Lung (tissue), 12 donors: Measurements from ENCODE around the gene PHF2. TPM values are rescaled to one million over a fixed set of nuclear protein-coding genes. Genes with fewer than 3 reads are reported as not detected.

ENCODE experiments used
- ATAC-seq: fragments of 200-7000 bp; cut with Tn5 transposase; one replicate; pipeline ENCODE4 v1.9.1; 2020; ENCODE audit warnings: moderate number of reproducible peaks; ENCODE audit not compliant: insufficient read depth, low FRiP score
- DNase-seq, 3 donors: peaks; one replicate each; pipeline ENCODE4 v3.0.0-alpha.2; 2013 to 2017
- H3K27ac ChIP-seq, 2 donors: one replicate each; pipeline ENCODE4 v1.5.1; 2013; ENCODE audit warnings: mild to moderate bottlenecking in 2 of 2, moderate library complexity in 2 of 2, control low read depth in 1 of 2, inconsistent platforms in 1 of 2, low read depth in 1 of 2, low read length in 1 of 2
- H3K27me3 ChIP-seq, 3 donors: one replicate each; pipeline ENCODE4 v1.5.1; 2013; ENCODE audit warnings: low read length in 2 of 3; ENCODE audit not compliant: control insufficient read depth in 3 of 3, insufficient read depth in 3 of 3
- H3K36me3 ChIP-seq, 4 donors: one replicate each; pipeline ENCODE4 v1.5.1; 2013; ENCODE audit warnings: low read length in 4 of 4, mild to moderate bottlenecking in 1 of 4, moderate library complexity in 1 of 4; ENCODE audit not compliant: control insufficient read depth in 4 of 4, insufficient read depth in 4 of 4
- H3K4me1 ChIP-seq, 5 donors: one replicate each; pipeline ENCODE4 v1.5.1; 2013; ENCODE audit warnings: low read length in 5 of 5, mild to moderate bottlenecking in 2 of 5, moderate library complexity in 1 of 5; ENCODE audit not compliant: control insufficient read depth in 5 of 5, insufficient read depth in 5 of 5
- H3K4me3 ChIP-seq: one replicate; pipeline ENCODE4 v1.5.1; 2013; ENCODE audit warnings: mild to moderate bottlenecking, control low read depth, moderate library complexity
- H3K9ac ChIP-seq, 2 donors: one replicate each; pipeline ENCODE4 v1.5.1; 2013; ENCODE audit warnings: low read length in 2 of 2, control low read depth in 1 of 2; ENCODE audit not compliant: insufficient read depth in 1 of 2
- H3K9me3 ChIP-seq, 4 donors: one replicate each; pipeline ENCODE4 v1.5.1; 2013; ENCODE audit warnings: low read length in 3 of 4, mild to moderate bottlenecking in 1 of 4, moderate library complexity in 1 of 4; ENCODE audit not compliant: control insufficient read depth in 4 of 4, insufficient read depth in 3 of 4
- WGBS, 2 donors: extraction: QIAGEN DNeasy Blood & Tissue Kit; methylation state at CpG; one replicate each; pipeline ENCODE4 v1.1.7; 2013; 5-methylcytosine and 5-hydroxymethylcytosine counted together
- polyA plus RNA-seq, 2 donors: library from polyadenylated mRNA; stranded (reverse); fragments of 200-250 nt; gene quantifications; one replicate each; pipeline ENCODE4 v1.2.1, GENCODE V29; 2013
- total RNA-seq, 2 donors: library from RNA; depleted of rRNA in 1 of 2; stranded (reverse); fragments of >200 nt in 1 of 2; gene quantifications; one replicate each; pipeline ENCODE4 v1.2.1, GENCODE V29; 2014 to 2021
- TF ChIP-seq, protein P1 (sequence below): IDR thresholded peaks from 2 replicates; pipeline ENCODE4 v1.5.1; 2012; ENCODE audit warnings: mild to moderate bottlenecking; ENCODE audit errors: control extremely low read depth, extremely low read depth
- donor health status: control.
- donor health status: control.
- donor health status: Bipolar disorder and iron deficiency.
- donor health status: healthy.
- donor health status: DM: yes; HTN: yes; CAD: no.

PHF2 gene
- total and polyA plus RNA-seq, 4 donors, result 20.1 to 33.6 (median 30.2) TPM

DNA sequence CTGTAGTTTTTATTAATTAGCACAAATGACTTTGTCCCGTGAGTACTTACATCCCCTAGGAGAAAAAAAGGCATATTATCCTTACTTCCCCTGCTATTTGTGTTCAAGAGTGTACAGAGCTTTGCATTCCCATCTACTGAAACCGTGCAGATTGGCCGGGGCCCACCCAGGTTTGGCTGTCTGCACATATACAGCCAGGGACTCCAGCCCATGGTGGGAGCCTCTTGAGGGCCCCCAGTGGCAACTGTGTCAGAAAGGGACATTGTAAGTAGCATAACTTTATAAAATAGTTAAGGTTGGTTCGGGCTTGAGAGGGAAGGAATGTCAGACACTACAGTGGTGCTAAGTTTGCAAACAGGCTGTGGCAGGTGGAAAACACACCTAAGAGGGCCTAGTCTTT, 24.7 kb downstream of the PHF2 start:
- Histone ChIP-seq H3K27me3 (no peaks in the 10 kb centered on the region), H3K36me3 (peaks cover 0 to 4% (median 2%) of the 10 kb centered on the region in 4 donors), H3K4me1 (peaks cover 0 to 34% (median 0%) of the 10 kb centered on the region in 5 donors), H3K9me3 (peaks cover 0 to 4% (median 0%) of the 10 kb centered on the region in 4 donors), H3K4me3 (no peak overlapping the region), H3K27ac (no peak overlapping the region), H3K9ac (no peak overlapping the region)
- ATAC-seq, result no peak
- WGBS, 2 donors, result 72 to 76% methylated on average over 4 of the region's 4 CpGs
- TF ChIP-seq, protein P1, sequence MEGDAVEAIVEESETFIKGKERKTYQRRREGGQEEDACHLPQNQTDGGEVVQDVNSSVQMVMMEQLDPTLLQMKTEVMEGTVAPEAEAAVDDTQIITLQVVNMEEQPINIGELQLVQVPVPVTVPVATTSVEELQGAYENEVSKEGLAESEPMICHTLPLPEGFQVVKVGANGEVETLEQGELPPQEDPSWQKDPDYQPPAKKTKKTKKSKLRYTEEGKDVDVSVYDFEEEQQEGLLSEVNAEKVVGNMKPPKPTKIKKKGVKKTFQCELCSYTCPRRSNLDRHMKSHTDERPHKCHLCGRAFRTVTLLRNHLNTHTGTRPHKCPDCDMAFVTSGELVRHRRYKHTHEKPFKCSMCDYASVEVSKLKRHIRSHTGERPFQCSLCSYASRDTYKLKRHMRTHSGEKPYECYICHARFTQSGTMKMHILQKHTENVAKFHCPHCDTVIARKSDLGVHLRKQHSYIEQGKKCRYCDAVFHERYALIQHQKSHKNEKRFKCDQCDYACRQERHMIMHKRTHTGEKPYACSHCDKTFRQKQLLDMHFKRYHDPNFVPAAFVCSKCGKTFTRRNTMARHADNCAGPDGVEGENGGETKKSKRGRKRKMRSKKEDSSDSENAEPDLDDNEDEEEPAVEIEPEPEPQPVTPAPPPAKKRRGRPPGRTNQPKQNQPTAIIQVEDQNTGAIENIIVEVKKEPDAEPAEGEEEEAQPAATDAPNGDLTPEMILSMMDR, result no peak
- no peak for DNase-seq

- Histone ChIP-seq H3K4me1 (peaks cover 0 to 34% (median 0%) of the 10 kb centered on the region in 5 donors), H3K27ac (no peak overlapping the region), H3K9ac (no peak overlapping the region), H3K4me3 (no peak overlapping the region), H3K27me3 (no peaks in the 10 kb centered on the region), H3K36me3 (peaks cover 0 to 4% (median 2%) of the 10 kb centered on the region in 4 donors), H3K9me3 (peaks cover 0 to 6% (median 0%) of the 10 kb centered on the region in 4 donors)
- ATAC-seq (no peak), DNase-seq (no peak)
- TF ChIP-seq, protein P1, result no peak
- 86 to 92% methylated on average over 5 of the region's 5 CpGs for WGBS, 2 donors
These were observed 25.3 kb downstream of the PHF2 start for GRCh38 chr9:93601666-93602065.

GRCh38 chr9:93603011-93603410, 26.6 kb downstream of the PHF2 start:
- DNase-seq, result no peak
- Histone ChIP-seq H3K36me3 (peaks cover 0 to 4% (median 2%) of the 10 kb centered on the region in 4 donors), H3K9me3 (peaks cover 0 to 9% (median 0%) of the 10 kb centered on the region in 4 donors), H3K4me1 (peaks cover 0 to 34% (median 0%) of the 10 kb centered on the region in 5 donors), H3K9ac (no peak overlapping the region), H3K27ac (no peak overlapping the region), H3K27me3 (no peaks in the 10 kb centered on the region), H3K4me3 (no peak overlapping the region)
- TF ChIP-seq, protein P1, result no peak
- no peak for ATAC-seq
- 96 to 97% methylated on average over 15 of the region's 15 CpGs for WGBS, 2 donors

DNA sequence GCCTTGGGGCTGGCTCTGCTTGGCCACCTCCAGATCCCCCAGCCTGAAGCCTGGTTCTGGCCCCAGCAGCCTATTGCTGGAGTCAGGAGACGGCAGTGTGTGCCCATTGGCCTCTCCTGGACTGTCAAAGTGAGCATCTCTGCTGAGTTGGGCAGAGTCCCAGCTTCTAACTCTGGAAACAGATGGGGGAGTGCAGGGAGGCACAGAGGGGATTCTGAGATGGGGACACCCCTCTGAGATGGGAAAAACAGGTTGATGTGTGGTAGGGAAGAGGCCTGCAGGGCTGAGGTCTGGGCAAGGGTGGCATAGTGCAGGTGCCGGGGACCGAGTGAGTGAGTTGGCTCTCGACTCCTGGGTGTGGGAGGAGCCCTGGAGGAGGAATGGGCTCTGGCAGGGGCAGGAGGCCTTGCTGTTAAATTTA, 27.5 kb downstream of the PHF2 start:
- H3K27ac ChIP-seq, result no peak overlapping the region
- TF ChIP-seq, protein P1, result no peak
- ATAC-seq (no peak), DNase-seq (no peak)
- peaks cover 0 to 9% (median 0%) of the 10 kb centered on the region in 4 donors for H3K9me3 ChIP-seq
- WGBS, 2 donors, result 82 to 89% methylated on average over 4 of the region's 4 CpGs
- no peak overlapping the region for H3K9ac ChIP-seq
- peaks cover 0 to 27% (median 0%) of the 10 kb centered on the region in 5 donors for H3K4me1 ChIP-seq
- peaks cover 0 to 4% (median 2%) of the 10 kb centered on the region in 4 donors for H3K36me3 ChIP-seq
- no peak overlapping the region for H3K4me3 ChIP-seq
- H3K27me3 ChIP-seq, result no peaks in the 10 kb centered on the region
